OCI-LY1 (cell line): ENCODE results near the gene PCDHGB4.
"Not testable (repeated sequence)": the region's sequence is repeated elsewhere in the genome, so short reads cannot be mapped to it uniquely, and the experiment has no call there.

ENCODE experiments used
- H2AFZ ChIP-seq: fragments of 200-600 bp; sonication (generic), shearing (Covaris generic); 2 replicates; pipeline ENCODE4 v1.6.0; 2014; ENCODE audit warnings: antibody characterized with exemption, mild to moderate bottlenecking, low read length
- H3F3A ChIP-seq: fragments of 200-600 bp; sonication (generic), shearing (Covaris generic); 2 replicates; pipeline ENCODE4 v1.6.0; 2014; ENCODE audit warnings: mild to moderate bottlenecking, antibody characterized with exemption, low read length, moderate library complexity; ENCODE audit not compliant: insufficient read depth
- H3K27ac ChIP-seq: fragments of 200-600 bp; sonication (generic); 2 replicates; pipeline ENCODE4 v1.5.1; 2014; ENCODE audit warnings: low read length, mixed run types, mild to moderate bottlenecking, low read depth; ENCODE audit not compliant: poor library complexity, severe bottlenecking
- H3K27me3 ChIP-seq: fragments of 200-600 bp; sonication (generic); 2 replicates; pipeline ENCODE4 v1.6.0; 2014; ENCODE audit warnings: antibody characterized with exemption, mild to moderate bottlenecking, low read length, moderate library complexity; ENCODE audit not compliant: insufficient read depth
- H3K36me3 ChIP-seq: fragments of 200-600 bp; sonication (generic); 2 replicates; pipeline ENCODE4 v1.6.1; 2014; ENCODE audit warnings: mild to moderate bottlenecking, antibody characterized with exemption, low read length, moderate library complexity, mixed read lengths; ENCODE audit not compliant: insufficient read depth
- H3K4me1 ChIP-seq: fragments of 200-600 bp; sonication (generic); 2 replicates; pipeline ENCODE4 v1.5.1; 2014; ENCODE audit warnings: mild to moderate bottlenecking, low read length, moderate library complexity; ENCODE audit not compliant: insufficient read depth, severe bottlenecking
- H3K4me2 ChIP-seq: fragments of 200-600 bp; sonication (generic), shearing (Covaris generic); 2 replicates; pipeline ENCODE4 v1.6.1; 2014; ENCODE audit warnings: low read length
- H3K4me3 ChIP-seq: fragments of 200-600 bp; sonication (generic); 2 replicates; pipeline ENCODE4 v1.5.1; 2014; ENCODE audit warnings: low read length, low read depth, mild to moderate bottlenecking, mixed read lengths; ENCODE audit not compliant: poor library complexity, severe bottlenecking
- H3K79me2 ChIP-seq: fragments of 200-600 bp; shearing (Covaris generic); 2 replicates; pipeline ENCODE4 v1.6.1; 2016; ENCODE audit warnings: mixed run types, low read length, mixed read lengths; ENCODE audit not compliant: insufficient read depth
- H3K9ac ChIP-seq: fragments of 200-600 bp; sonication (generic), shearing (Covaris generic); 2 replicates; pipeline ENCODE4 v1.6.1; 2014; ENCODE audit warnings: mild to moderate bottlenecking, low read length, mixed read lengths
- H3K9me2 ChIP-seq: fragments of 200-600 bp; sonication (generic), shearing (Covaris generic); 2 replicates; pipeline ENCODE4 v1.6.1; 2014; ENCODE audit warnings: low read depth, mild to moderate bottlenecking, low read length, mixed read lengths
- H3K9me3 ChIP-seq: fragments of 200-600 bp; shearing (Covaris generic); 2 replicates; pipeline ENCODE4 v1.6.1; 2014; ENCODE audit warnings: low read length, mixed read lengths
- H4K20me1 ChIP-seq: fragments of 200-600 bp; sonication (generic), shearing (Covaris generic); 2 replicates; pipeline ENCODE4 v1.6.0; 2016; ENCODE audit warnings: mild to moderate bottlenecking, low read length; ENCODE audit not compliant: insufficient read depth
- EZH2 ChIP-seq: fragments of 200-600 bp; sonication (generic), shearing (Covaris generic); IDR thresholded peaks from 2 replicates; pipeline ENCODE4 v1.8.0; 2017; ENCODE audit warnings: borderline replicate concordance, mixed run types, mild to moderate bottlenecking, antibody characterized with exemption, low read length, moderate library complexity, mixed read lengths
- TF ChIP-seq, protein P1 (sequence below): fragments of 200-600 bp; sonication (generic), shearing (Covaris generic); IDR thresholded peaks from 2 replicates; pipeline ENCODE4 v1.5.1; 2017; ENCODE audit warnings: mild to moderate bottlenecking, antibody characterized with exemption, low read length, moderate library complexity, mixed read lengths

Gene PCDHGB4

GRCh38 chr5:141413540-141414069, 26.1 kb downstream of the PCDHGB4 start:
- Histone ChIP-seq H3K36me3 (no peaks in the 10 kb centered on the region), H3K9ac (peak overlapping the region; percentile 79), H3K4me1 (peaks cover 6% of the 10 kb centered on the region), H3K27ac (no peak overlapping the region), H3K4me2 (peak overlapping the region; percentile 96), H2AFZ (peak overlapping the region; percentile 92; the same call in 1 of the 2 replicates), H4K20me1 (no peaks in the 10 kb centered on the region), H3K9me3 (peaks cover 9% of the 10 kb centered on the region; the same call in 1 of the 2 replicates), H3K4me3 (peak overlapping the region; percentile 78), H3K27me3 (no peaks in the 10 kb centered on the region), H3K79me2 (no peaks in the 10 kb centered on the region), H3K9me2 (no peaks in the 10 kb centered on the region), H3F3A (no peaks in the 10 kb centered on the region)
- TF ChIP-seq EZH2, result no peak
- TF ChIP-seq, protein P1, sequence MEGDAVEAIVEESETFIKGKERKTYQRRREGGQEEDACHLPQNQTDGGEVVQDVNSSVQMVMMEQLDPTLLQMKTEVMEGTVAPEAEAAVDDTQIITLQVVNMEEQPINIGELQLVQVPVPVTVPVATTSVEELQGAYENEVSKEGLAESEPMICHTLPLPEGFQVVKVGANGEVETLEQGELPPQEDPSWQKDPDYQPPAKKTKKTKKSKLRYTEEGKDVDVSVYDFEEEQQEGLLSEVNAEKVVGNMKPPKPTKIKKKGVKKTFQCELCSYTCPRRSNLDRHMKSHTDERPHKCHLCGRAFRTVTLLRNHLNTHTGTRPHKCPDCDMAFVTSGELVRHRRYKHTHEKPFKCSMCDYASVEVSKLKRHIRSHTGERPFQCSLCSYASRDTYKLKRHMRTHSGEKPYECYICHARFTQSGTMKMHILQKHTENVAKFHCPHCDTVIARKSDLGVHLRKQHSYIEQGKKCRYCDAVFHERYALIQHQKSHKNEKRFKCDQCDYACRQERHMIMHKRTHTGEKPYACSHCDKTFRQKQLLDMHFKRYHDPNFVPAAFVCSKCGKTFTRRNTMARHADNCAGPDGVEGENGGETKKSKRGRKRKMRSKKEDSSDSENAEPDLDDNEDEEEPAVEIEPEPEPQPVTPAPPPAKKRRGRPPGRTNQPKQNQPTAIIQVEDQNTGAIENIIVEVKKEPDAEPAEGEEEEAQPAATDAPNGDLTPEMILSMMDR, result no peak

DNA sequence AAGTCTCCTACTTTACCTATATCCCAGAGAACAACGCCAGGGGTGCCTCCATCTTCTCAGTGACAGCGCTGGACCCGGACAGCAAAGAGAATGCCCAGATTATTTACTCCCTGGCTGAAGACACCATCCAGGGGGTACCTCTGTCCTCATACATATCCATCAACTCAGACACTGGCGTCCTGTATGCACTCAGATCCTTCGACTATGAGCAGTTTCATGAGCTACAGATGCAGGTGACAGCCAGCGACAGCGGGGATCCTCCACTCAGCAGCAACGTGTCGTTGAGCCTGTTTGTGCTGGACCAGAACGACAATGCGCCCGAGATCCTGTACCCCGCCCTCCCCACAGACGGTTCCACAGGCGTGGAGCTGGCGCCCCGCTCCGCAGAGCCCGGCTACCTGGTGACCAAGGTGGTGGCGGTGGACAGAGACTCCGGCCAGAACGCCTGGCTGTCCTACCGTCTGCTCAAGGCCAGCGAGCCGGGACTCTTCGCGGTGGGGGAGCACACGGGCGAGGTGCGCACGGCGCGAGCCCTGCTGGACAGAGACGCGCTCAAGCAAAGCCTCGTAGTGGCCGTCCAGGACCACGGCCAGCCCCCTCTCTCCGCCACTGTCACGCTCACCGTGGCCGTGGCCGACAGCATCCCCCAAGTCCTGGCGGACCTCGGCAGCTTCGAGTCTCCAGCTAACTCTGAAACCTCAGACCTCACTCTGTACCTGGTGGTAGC, 27.2 kb downstream of the PCDHGB4 start:
- not testable (repeated sequence) for H3K4me3 ChIP-seq, H3K27me3 ChIP-seq, H3F3A ChIP-seq, H3K4me2 ChIP-seq, H3K9ac ChIP-seq, H3K36me3 ChIP-seq, H3K27ac ChIP-seq, H3K79me2 ChIP-seq, H3K9me2 ChIP-seq, H4K20me1 ChIP-seq, H3K4me1 ChIP-seq, H2AFZ ChIP-seq
- H3K9me3 ChIP-seq, result peaks cover 13% of the 10 kb centered on the region

DNA sequence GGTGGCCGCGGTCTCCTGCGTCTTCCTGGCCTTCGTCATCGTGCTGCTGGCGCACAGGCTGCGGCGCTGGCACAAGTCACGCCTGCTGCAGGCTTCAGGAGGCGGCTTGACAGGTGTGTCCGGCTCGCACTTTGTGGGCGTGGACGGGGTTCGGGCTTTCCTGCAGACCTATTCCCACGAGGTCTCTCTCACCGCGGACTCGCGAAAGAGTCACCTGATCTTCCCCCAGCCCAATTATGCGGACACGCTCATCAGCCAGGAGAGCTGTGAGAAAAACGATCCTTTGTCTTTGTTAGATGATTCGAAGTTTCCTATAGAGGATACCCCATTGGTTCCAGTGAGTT, 27.7 kb downstream of the PCDHGB4 start:
- H3K27me3 ChIP-seq, H2AFZ ChIP-seq, H3F3A ChIP-seq, H3K79me2 ChIP-seq, H4K20me1 ChIP-seq, H3K4me3 ChIP-seq, H3K9ac ChIP-seq, H3K4me1 ChIP-seq, H3K4me2 ChIP-seq, H3K9me2 ChIP-seq, H3K27ac ChIP-seq, H3K36me3 ChIP-seq: not testable (repeated sequence)
- peaks cover 13% of the 10 kb centered on the region for H3K9me3 ChIP-seq

DNA sequence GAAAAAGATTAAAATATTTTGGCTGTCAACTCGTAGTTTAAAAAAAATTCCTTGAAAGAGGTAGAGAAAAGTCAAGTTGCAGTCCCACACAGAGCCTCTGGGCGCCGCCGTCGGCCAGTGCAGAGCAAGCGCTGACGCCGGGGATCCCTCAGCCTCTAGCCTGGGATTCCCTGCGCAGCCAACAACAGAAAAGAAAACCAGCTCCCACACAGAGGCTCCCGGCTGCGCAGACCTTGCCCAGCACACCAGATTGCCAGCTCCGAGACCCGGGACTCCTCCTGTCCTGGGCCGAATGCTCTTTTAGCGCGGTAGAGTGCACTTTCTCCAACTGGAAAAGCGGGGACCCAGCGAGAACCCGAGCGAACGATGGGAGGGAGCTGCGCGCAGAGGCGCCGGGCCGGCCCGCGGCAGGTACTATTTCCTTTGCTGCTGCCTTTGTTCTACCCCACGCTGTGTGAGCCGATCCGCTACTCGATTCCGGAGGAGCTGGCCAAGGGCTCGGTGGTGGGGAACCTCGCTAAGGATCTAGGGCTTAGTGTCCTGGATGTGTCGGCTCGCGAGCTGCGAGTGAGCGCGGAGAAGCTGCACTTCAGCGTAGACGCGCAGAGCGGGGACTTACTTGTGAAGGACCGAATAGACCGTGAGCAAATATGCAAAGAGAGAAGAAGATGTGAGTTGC, 30.1 kb downstream of the PCDHGB4 start, which contains the start of gene PCDHGB7:
Gene PCDHGB7 (plus strand): TSS at position 184 of the 679 bp plus-strand sequence. CDS start 183 bp downstream, at position 367.
- H3K4me3 ChIP-seq, H3K4me1 ChIP-seq, H4K20me1 ChIP-seq, H3K9me2 ChIP-seq, H3K79me2 ChIP-seq, H2AFZ ChIP-seq, H3F3A ChIP-seq, H3K36me3 ChIP-seq, H3K27me3 ChIP-seq, H3K9ac ChIP-seq, H3K4me2 ChIP-seq, H3K27ac ChIP-seq: not testable (repeated sequence)
- peaks cover 26% of the 10 kb centered on the region for H3K9me3 ChIP-seq
